Measurements from ENCODE around the gene NR1H2.
"Not testable (repeated sequence)": the region's sequence is repeated elsewhere in the genome, so short reads cannot be mapped to it uniquely, and the experiment has no call there.

Gene NR1H2

GRCh38 chr19:50341091-50341564 is 35.1 kb upstream of the NR1H2 start:
- H3K27me3 ChIP-seq (ENCODE audit: insufficient read depth, poor library complexity, severe bottlenecking): no peaks in the 10 kb centered on the region
- no peak overlapping the region for H3K27ac ChIP-seq (replicated peaks)
- TF ChIP-seq CTCF (IDR thresholded peaks at IDR 0.05; ENCODE audit: insufficient read depth, low read length) (no peak), REST (IDR thresholded peaks at IDR 0.05; ENCODE audit: insufficient replicate concordance, low read depth) (no peak), SPI1 (IDR thresholded peaks at IDR 0.05; ENCODE audit: borderline replicate concordance, low read depth) (no peak), POLR2AphosphoS5 (IDR thresholded peaks at IDR 0.05; ENCODE audit: low read depth) (no peak), GABPA (IDR thresholded peaks at IDR 0.05; ENCODE audit: low read depth) (no peak)
- H3K4me3 ChIP-seq (replicated peaks; ENCODE audit: insufficient read depth, low read length): no peak overlapping the region
- DNase-seq (ENCODE audit: low read depth in 1 of 2, low spot score in 1 of 2): peak; percentile 16 to 79

DNA sequence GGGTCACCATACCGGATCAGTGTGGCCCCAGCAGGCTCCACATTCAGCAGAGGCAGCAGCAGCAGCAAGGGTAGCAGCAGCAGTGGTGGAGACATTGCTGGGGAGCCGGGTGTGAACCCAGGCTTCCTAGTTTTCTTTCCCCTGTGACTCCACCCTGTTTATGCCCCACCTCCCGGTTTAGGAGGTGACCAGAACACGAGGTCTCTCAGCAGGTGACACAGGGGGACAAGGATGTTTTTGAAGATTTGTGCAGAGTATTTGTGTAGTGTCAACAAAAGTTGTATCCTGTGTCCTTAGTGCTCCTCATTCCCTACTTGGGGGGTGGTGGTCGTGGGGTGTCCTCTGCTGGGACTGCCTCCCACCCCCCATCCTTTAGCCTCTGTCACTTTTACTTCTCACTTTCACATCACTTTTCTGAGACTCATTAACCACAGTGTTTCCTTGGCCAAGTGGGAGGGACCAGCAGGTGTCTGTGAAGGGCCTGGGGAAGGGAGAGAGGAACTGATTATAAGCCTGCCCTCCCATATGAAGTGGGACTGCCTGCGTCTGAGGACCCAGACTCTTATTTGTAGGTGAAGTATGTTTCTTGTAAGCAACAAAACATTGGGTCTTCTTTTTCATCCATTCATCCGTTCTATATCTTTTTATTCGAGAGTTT is 31.5 kb upstream of the NR1H2 start:
- DNase-seq (ENCODE audit: low read depth in 1 of 2, low spot score in 1 of 2): no peak
- no peaks in the 10 kb centered on the region for H3K27me3 ChIP-seq (ENCODE audit: insufficient read depth, poor library complexity, severe bottlenecking)
- no peak overlapping the region for H3K27ac ChIP-seq (replicated peaks)
- peak; percentile 12; the same call in 1 of the 2 replicates for TF ChIP-seq SPI1 (IDR thresholded peaks at IDR 0.05; ENCODE audit: borderline replicate concordance, low read depth)
- no peak for TF ChIP-seq GABPA (IDR thresholded peaks at IDR 0.05; ENCODE audit: low read depth)
- H3K4me3 ChIP-seq (replicated peaks; ENCODE audit: insufficient read depth, low read length): peak overlapping the region; percentile 34

DNA sequence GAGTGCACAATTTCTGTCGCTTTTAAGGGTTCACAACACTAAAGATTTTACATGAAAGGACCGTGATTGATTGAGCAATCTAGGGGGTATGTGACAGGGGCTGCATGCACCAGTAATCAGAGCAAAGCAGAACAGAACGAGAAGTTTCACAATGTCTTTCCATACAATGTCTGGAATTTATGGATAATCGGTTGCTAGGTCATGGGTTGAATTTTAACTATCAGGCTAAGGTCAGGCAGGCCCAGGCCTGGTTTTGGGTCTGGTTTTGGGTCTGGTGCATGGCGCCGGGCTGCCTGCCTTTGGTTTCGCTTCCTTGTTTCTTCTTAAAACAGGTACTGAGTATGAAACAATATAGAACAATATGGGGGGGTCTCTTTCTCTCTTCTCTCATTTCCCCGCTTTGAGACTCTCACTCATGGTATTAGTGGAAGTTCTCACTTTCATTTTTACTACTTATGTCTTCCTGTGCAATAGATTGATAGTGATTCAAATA is 29.1 kb upstream of the NR1H2 start:
- not testable (repeated sequence) for H3K4me3 ChIP-seq (replicated peaks; ENCODE audit: insufficient read depth, low read length); DNase-seq (ENCODE audit: low read depth in 1 of 2, low spot score in 1 of 2); H3K27ac ChIP-seq (replicated peaks); H3K27me3 ChIP-seq (ENCODE audit: insufficient read depth, poor library complexity, severe bottlenecking)

- H3K27me3 ChIP-seq (ENCODE audit: insufficient read depth, poor library complexity, severe bottlenecking): no peaks in the 10 kb centered on the region
- TF ChIP-seq REST (IDR thresholded peaks at IDR 0.05; ENCODE audit: insufficient replicate concordance, low read depth): no peak
- TF ChIP-seq POLR2AphosphoS5 (IDR thresholded peaks at IDR 0.05; ENCODE audit: low read depth): no peak
- no peak for TF ChIP-seq CTCF (IDR thresholded peaks at IDR 0.05; ENCODE audit: insufficient read depth, low read length)
- no peak for TF ChIP-seq GABPA (IDR thresholded peaks at IDR 0.05; ENCODE audit: low read depth)
- TF ChIP-seq SPI1 (IDR thresholded peaks at IDR 0.05; ENCODE audit: borderline replicate concordance, low read depth): no peak
Measured at GRCh38 chr19:50349277-50350057, 26.8 kb upstream of the NR1H2 start.

More at GRCh38 chr19:50349277-50350057, 26.8 kb upstream of the NR1H2 start:
- no peak overlapping the region for H3K27ac ChIP-seq (replicated peaks)
- no peak overlapping the region for H3K4me3 ChIP-seq (replicated peaks; ENCODE audit: insufficient read depth, low read length)
- no peak for DNase-seq (ENCODE audit: low read depth in 1 of 2, low spot score in 1 of 2)

All from HL-60 (cell line).